ENCODE results near the gene IRF7. TPM values are rescaled to one million over a fixed set of nuclear protein-coding genes. Genes with fewer than 3 reads are reported as not detected.
A peak's percentile ranks its signal among the peaks of the same experiment; 100 is the strongest.

Gene IRF7
- total RNA-seq, 4 donors from 2014 or later: 5.4 to 25.4 (median 13.9) TPM

GRCh38 chr11:613369-613968 is 2.3 kb downstream of the IRF7 start:
- no peak for ATAC-seq
- H3K4me3 ChIP-seq: peak overlapping the region in 1 of 2 donors; percentile 75
- no peak for TF ChIP-seq POLR2A (IDR thresholded peaks at IDR 0.05)
- TF ChIP-seq POLR2AphosphoS5 (IDR thresholded peaks at IDR 0.05): no peak
- no peak for TF ChIP-seq EP300 (IDR thresholded peaks at IDR 0.05)
- no peak for TF ChIP-seq CTCF (IDR thresholded peaks at IDR 0.05)
- 45% methylated on average over 19 of the region's 36 CpGs; no CpG with 5 or more reads in 1 of the 2 donors for WGBS, 2 donors (ENCODE audit: low coverage in 1 of 2)
- H3K9me3 ChIP-seq: no peaks in the 10 kb centered on the region
- peak overlapping the region in 3 of 4 donors; percentile 87 to 94 (median 93) for H3K27ac ChIP-seq
- no peaks in the 10 kb centered on the region for H3K27me3 ChIP-seq
- peaks cover 0 to 44% (median 28%) of the 10 kb centered on the region in 3 donors for H3K4me1 ChIP-seq
- peaks cover 0 to 68% of the 10 kb centered on the region in 2 donors for H3K36me3 ChIP-seq

- no peak for TF ChIP-seq EP300 (IDR thresholded peaks at IDR 0.05)
- no peak for TF ChIP-seq POLR2A (IDR thresholded peaks at IDR 0.05)
- TF ChIP-seq POLR2AphosphoS5 (IDR thresholded peaks at IDR 0.05): no peak
- TF ChIP-seq CTCF (IDR thresholded peaks at IDR 0.05): no peak
- Histone ChIP-seq H3K27me3 (no peaks in the 10 kb centered on the region), H3K36me3 (peaks cover 0 to 68% of the 10 kb centered on the region in 2 donors), H3K4me1 (peaks cover 0 to 44% (median 28%) of the 10 kb centered on the region in 3 donors), H3K27ac (peak overlapping the region in 3 of 4 donors; percentile 87 to 94 (median 93)), H3K4me3 (no peak overlapping the region), H3K9me3 (no peaks in the 10 kb centered on the region)
- ATAC-seq: no peak
- WGBS, 2 donors (ENCODE audit: low coverage in 1 of 2): 100% methylated on average over 1 to 2 of the region's 10 CpGs
Measured at GRCh38 chr11:612961-613300, 2.8 kb downstream of the IRF7 start.

- TF ChIP-seq CTCF (IDR thresholded peaks at IDR 0.05) (peak in 1 of 4 experiments; percentile 14), POLR2A (IDR thresholded peaks at IDR 0.05) (no peak)
- WGBS, 2 donors (ENCODE audit: low coverage in 1 of 2): 20 to 36% methylated on average over 2 of the region's 27 CpGs
- no peak for ATAC-seq
- no peaks in the 10 kb centered on the region for H3K9me3 ChIP-seq
- H3K27ac ChIP-seq: peak overlapping the region in 3 of 4 donors; percentile 87 to 94 (median 93)
- peaks cover 0 to 44% (median 28%) of the 10 kb centered on the region in 3 donors for H3K4me1 ChIP-seq
- no peaks in the 10 kb centered on the region for H3K27me3 ChIP-seq
- peaks cover 0 to 69% of the 10 kb centered on the region in 2 donors for H3K36me3 ChIP-seq
- H3K4me3 ChIP-seq: no peak overlapping the region
Measured at GRCh38 chr11:612201-612960, 3.4 kb downstream of the IRF7 start.

GRCh38 chr11:611001-611996 is 4.5 kb downstream of the IRF7 start:
- no peak for ATAC-seq
- WGBS, 2 donors (ENCODE audit: low coverage in 1 of 2): 40 to 76% methylated on average over 1 to 10 of the region's 49 CpGs
- peaks cover 0 to 42% (median 25%) of the 10 kb centered on the region in 3 donors for H3K4me1 ChIP-seq
- no peaks in the 10 kb centered on the region for H3K9me3 ChIP-seq
- no peaks in the 10 kb centered on the region for H3K27me3 ChIP-seq
- peaks cover 0 to 79% of the 10 kb centered on the region in 2 donors for H3K36me3 ChIP-seq
- no peak overlapping the region for H3K4me3 ChIP-seq
- no peak overlapping the region for H3K27ac ChIP-seq
- TF ChIP-seq EP300 (IDR thresholded peaks at IDR 0.05) (no peak), POLR2A (IDR thresholded peaks at IDR 0.05) (no peak), CTCF (IDR thresholded peaks at IDR 0.05) (no peak), POLR2AphosphoS5 (IDR thresholded peaks at IDR 0.05) (no peak)
